Measurements from ENCODE around the gene CCL7.

GRCh38 chr17:34275881-34276280 is 5.9 kb downstream of the CCL7 start:
- TF ChIP-seq CTCF (conservative IDR thresholded peaks at IDR 0.05; ENCODE audit: low read length), result no peak
- no peak for TF ChIP-seq EZH2phosphoT487 (IDR thresholded peaks at IDR 0.05; ENCODE audit: borderline replicate concordance, low read depth, low read length)

Data from OCI-LY7 (cell line).